GM12872 (cell line): ENCODE results near the gene MAP3K14.

Experiments
- TF ChIP-seq, protein P1 (sequence below): IDR thresholded peaks from 3 replicates; pipeline ENCODE4 v1.5.1; 2011; ENCODE audit warnings: low read depth, mild to moderate bottlenecking, low read length, moderate library complexity; ENCODE audit not compliant: insufficient read depth

Gene MAP3K14

DNA sequence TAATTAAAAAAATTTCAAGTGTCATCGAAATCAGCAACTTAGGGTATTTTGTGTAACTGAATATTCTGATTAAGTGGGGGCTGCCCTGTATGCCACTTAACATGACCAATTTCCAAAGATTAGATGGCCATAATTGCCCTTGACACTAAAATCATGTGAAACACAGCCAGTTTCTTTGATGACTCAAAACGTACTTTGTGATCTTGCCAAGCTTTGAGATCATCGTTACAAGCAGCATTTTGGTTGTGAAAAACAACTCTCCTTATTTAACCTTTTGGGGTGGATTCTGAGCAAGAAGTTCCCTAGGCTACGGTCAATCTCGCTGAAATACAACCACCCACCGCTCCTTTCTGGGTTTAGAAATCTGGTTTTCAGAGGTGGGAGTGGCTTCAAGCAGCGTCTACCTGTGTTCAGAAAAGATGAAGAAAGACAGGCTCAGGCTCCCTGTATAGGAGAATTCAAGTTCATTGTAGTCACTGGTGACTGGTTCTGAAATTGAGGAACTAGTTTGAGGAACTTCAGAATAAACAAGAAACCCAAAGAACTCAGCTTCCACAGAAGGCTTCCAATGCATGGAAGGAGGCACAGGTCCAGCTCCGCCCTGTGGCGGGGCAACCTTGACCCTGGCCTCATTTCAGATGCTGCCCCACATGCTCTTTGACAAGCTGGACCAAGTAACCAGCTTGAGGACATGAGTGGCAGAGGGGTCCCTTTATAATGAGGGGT lies 9.4 kb downstream of the MAP3K14 start:
- TF ChIP-seq, protein P1, sequence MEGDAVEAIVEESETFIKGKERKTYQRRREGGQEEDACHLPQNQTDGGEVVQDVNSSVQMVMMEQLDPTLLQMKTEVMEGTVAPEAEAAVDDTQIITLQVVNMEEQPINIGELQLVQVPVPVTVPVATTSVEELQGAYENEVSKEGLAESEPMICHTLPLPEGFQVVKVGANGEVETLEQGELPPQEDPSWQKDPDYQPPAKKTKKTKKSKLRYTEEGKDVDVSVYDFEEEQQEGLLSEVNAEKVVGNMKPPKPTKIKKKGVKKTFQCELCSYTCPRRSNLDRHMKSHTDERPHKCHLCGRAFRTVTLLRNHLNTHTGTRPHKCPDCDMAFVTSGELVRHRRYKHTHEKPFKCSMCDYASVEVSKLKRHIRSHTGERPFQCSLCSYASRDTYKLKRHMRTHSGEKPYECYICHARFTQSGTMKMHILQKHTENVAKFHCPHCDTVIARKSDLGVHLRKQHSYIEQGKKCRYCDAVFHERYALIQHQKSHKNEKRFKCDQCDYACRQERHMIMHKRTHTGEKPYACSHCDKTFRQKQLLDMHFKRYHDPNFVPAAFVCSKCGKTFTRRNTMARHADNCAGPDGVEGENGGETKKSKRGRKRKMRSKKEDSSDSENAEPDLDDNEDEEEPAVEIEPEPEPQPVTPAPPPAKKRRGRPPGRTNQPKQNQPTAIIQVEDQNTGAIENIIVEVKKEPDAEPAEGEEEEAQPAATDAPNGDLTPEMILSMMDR: no peak

DNA sequence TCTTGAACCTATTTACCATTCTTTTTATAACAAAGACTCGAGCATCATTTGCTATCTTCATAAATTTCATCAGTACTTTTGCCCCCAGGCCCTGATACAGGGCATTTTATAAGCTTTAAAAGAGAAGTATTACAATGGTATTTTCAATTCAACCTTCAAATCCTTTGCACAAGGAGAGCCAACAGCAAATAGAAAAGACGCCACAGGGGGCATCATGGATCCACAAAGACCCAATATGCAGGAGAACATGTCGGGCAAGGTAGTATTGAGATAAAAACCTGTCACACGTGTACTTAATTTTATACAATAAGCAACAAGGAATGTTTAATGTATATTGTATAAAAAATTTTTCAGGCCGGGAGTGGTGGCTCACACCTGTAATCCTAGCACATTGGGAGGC lies 10.2 kb downstream of the MAP3K14 start:
- TF ChIP-seq, protein P1: no peak

DNA sequence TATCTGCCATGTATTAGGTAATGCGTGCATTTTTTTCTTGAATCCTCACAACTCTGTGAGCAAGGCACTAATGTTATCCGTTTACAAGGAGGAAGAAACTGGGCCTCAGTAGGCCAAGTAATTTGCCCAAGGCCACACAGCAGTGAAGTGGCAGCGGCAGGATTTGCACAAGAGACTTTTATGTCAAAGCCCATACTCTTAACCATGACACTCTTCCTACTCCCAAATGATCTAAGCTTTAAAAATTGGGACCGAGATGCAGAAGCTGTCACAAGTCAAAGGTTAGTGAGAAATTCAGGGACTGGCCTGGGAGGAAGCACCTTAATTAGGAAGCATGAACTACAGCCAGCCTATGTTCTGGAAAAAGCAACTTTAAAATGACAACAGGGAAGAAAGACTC lies 10.7 kb downstream of the MAP3K14 start:
- TF ChIP-seq, protein P1: no peak

DNA sequence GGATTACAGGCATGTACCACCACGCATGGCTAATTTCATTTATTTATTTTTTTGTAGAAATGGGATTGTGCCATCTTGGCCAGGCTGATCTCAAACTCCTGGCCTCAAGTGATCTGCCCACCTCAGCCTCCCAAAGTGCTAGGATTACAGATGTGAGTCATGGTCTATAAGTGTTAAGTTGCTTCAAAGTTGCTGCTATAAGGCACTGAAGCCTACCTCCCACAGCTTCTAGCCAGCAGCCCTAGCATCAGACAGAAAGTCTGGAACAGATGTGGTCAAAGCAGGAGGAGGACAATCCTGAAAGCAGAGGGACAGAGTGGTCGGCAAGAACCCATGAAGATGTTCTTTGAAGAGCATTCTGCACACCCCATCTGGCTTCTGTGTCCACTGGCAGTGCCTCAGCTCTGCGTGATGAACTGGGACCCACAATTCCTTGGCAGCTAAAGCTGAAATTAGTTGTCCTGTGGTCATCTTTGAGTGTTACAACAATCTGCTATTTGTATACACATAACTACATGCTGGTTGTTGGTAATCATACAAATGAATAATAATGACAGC lies 11.2 kb downstream of the MAP3K14 start:
- TF ChIP-seq, protein P1: no peak

DNA sequence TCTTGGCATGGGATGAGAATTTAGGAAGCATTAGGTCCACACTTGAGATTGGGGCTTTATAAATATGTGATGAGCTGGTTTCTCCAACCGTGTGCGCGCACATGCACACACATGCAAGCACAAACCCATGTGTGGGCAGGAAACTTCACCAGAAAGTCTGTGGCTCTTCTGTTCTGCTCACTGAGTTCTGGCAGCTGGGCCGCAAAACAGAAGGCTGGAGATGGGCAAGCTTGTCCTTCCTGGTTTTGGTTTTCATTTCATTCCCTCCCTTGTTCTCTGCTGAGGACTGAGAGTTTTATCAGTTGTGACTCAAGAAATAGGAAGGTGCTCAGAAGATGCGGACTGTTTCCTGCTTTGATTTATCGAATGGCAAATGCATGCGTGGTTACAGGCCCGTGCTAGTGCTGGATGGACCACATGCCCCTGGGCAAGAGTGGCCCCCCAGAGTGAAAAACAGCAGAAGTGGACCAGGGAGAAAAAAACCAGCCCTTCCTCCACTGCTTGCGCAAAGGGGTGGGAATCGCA lies 14.1 kb downstream of the MAP3K14 start:
- TF ChIP-seq, protein P1: no peak

DNA sequence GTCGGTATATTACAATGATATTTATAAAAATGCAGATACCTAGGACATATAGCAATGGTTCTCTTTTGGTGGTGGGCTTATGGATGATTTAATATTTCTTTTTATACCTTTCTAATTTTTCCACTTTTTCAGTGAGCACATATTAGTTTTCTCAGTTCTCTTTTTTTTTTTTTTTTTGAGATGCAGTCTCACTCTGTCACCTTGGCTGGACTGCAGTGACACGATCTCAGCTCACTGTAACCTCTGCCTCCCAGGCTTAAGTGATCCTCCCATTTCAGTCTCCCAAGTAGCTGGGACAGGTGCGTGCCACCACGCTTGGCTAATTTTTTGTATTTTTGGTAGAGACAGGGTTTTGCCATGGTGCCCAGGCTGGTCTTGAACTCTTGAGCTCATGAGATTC lies 15.1 kb downstream of the MAP3K14 start:
- TF ChIP-seq, protein P1: no peak

DNA sequence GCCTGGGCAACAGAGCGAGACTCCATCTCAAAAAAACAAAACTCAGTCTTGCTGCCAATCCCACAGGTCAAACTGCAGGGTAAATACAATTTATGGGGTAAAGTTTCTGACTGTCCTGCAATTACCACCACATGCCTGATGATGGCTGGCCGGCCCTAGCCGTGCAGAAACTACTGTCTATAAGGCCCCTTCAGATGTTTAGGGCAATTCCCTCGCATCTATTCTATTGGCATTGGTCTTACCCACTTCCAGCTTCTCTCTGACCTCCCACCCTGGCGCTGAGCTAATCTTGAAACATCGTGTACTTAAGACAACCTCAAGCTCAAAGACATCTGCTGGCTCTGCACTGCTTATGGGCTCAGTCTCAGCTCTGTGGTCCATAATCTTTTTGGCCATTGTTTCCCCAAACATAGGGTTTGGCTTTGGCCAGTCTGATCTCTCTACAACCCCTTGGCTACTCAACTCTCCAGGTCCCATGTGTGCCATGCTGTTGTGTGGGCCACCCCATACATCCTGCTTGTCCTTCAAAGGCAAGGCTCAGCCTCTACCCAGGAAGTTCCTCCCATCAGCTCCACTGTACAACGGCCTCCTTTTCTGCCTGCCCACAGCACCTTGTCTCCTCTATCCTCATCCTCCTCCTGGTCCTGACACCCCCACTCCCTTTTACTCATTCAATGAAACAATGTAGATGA lies 16.6 kb downstream of the MAP3K14 start:
- TF ChIP-seq, protein P1: peak; percentile 42; the same call in 2 of the 3 replicates
